Endodermal cell (in vitro differentiated cells): ENCODE data around the gene SGMS1. TPM values are rescaled to one million over a fixed set of nuclear protein-coding genes. Genes with fewer than 3 reads are reported as not detected.

Source experiments
- DNase-seq: peaks from one replicate; pipeline ENCODE4 v3.0.0-alpha.2; 2017
- H3K27ac ChIP-seq: 2 replicates; pipeline ENCODE4 v1.5.1; 2013; ENCODE audit warnings: mild to moderate bottlenecking, low read depth, low read length, moderate library complexity
- H3K27me3 ChIP-seq: 2 replicates; pipeline ENCODE4 v1.6.1; 2013; ENCODE audit warnings: mild to moderate bottlenecking, low read length, moderate library complexity; ENCODE audit not compliant: insufficient read depth, control insufficient read depth, poor library complexity, severe bottlenecking
- H3K36me3 ChIP-seq: 2 replicates; pipeline ENCODE4 v1.7.0; 2013; ENCODE audit warnings: mild to moderate bottlenecking, low read length, moderate library complexity; ENCODE audit not compliant: control insufficient read depth, insufficient read depth
- H3K4me1 ChIP-seq: one replicate; pipeline ENCODE4 v1.7.0; 2013; ENCODE audit warnings: low read length; ENCODE audit not compliant: control insufficient read depth, insufficient read depth
- H3K4me3 ChIP-seq: 2 replicates; pipeline ENCODE4 v1.5.1; 2013; ENCODE audit warnings: mild to moderate bottlenecking, low read length, moderate library complexity
- H3K9ac ChIP-seq: 2 replicates; pipeline ENCODE4 v1.6.1; 2013; ENCODE audit warnings: mild to moderate bottlenecking, low read length, moderate library complexity; ENCODE audit not compliant: poor library complexity, severe bottlenecking; ENCODE audit errors: extremely low read depth
- H3K9me3 ChIP-seq: 2 replicates; pipeline ENCODE4 v1.6.1; 2013; ENCODE audit warnings: mild to moderate bottlenecking, low read length, moderate library complexity; ENCODE audit not compliant: control insufficient read depth
- H3K27ac Mint-ChIP-seq: 2 replicates; pipeline ENCODE4 v1.8.0; 2020; ENCODE audit warnings: mixed read lengths
- H3K27me3 Mint-ChIP-seq: 2 replicates; pipeline ENCODE4 v1.8.0; 2021; ENCODE audit warnings: mild to moderate bottlenecking, mixed read lengths; ENCODE audit not compliant: insufficient read depth
- H3K36me3 Mint-ChIP-seq: 2 replicates; pipeline ENCODE4 v1.8.0; 2020; ENCODE audit warnings: low read depth, mixed read lengths
- H3K4me1 Mint-ChIP-seq: 2 replicates; pipeline ENCODE4 v1.8.0; 2020; ENCODE audit warnings: mixed read lengths
- H3K4me3 Mint-ChIP-seq: 2 replicates; pipeline ENCODE4 v1.8.0; 2020; ENCODE audit warnings: mild to moderate bottlenecking, moderate library complexity, mixed read lengths
- H3K9me3 Mint-ChIP-seq: 2 replicates; pipeline ENCODE4 v1.8.0; 2020; ENCODE audit warnings: mild to moderate bottlenecking, mixed read lengths
- CTCF ChIP-seq: fragments of 200-600 bp; sonication (generic); conservative IDR thresholded peaks from 2 replicates; pipeline ENCODE4 v1.5.0; 2021; ENCODE audit warnings: antibody characterized with exemption, mild to moderate bottlenecking
- WGBS, 2 experiments: methylation state at CpG; one replicate each; pipeline versions ENCODE4 v1.1.5 to v1.1.7; 2013; ENCODE audit warnings: missing lambda C conversion rate in 2 of 2, mixed read lengths in 1 of 2; ENCODE audit not compliant: insufficient coverage in 1 of 2, insufficient read length in 1 of 2; 5-methylcytosine and 5-hydroxymethylcytosine counted together
- total RNA-seq, 2 donors: library from RNA; stranded (reverse); fragmentation: NEBNext Ultra II Directional in 1 of 2; extraction: Animal tissue kit (Norgen Biotek cat#: 25700) in 1 of 2; gene quantifications; 2 replicates in 1 of 2; 3 replicates in 1 of 2; pipeline ENCODE4 v1.2.1, GENCODE V29; 2021

Gene SGMS1
- total RNA-seq, 2 donors from 2014 or later: 12.0 to 14.3 TPM

- Mint-ChIP-seq H3K4me1 (peaks cover 34% of the 10 kb centered on the region), H3K4me3 (peak overlapping the region; percentile 82), H3K36me3 (no peaks in the 10 kb centered on the region), H3K27ac (peak overlapping the region; percentile 44), H3K9me3 (no peaks in the 10 kb centered on the region), H3K27me3 (peaks cover 3% of the 10 kb centered on the region)
- H3K36me3 ChIP-seq: no peaks in the 10 kb centered on the region
- H3K4me3 ChIP-seq: peak overlapping the region; percentile 88
- no peaks in the 10 kb centered on the region for H3K9me3 ChIP-seq
- H3K27me3 ChIP-seq: no peaks in the 10 kb centered on the region
- peak overlapping the region; percentile 38 for H3K9ac ChIP-seq
- WGBS, 2 experiments: 2 to 7% methylated on average over 13 to 21 of the region's 21 CpGs
- peak; percentile 83 for DNase-seq
- peak; percentile 32 for TF ChIP-seq CTCF
- H3K27ac ChIP-seq: no peak overlapping the region
- peaks cover 4% of the 10 kb centered on the region for H3K4me1 ChIP-seq
Observed at GRCh38 chr10:50621968-50622705, 1.6 kb downstream of the SGMS1 start.

GRCh38 chr10:50620899-50621298, 2.9 kb downstream of the SGMS1 start:
- no peak for TF ChIP-seq CTCF
- H3K9ac ChIP-seq: no peak overlapping the region
- H3K9me3 ChIP-seq: no peaks in the 10 kb centered on the region
- H3K27me3 ChIP-seq: no peaks in the 10 kb centered on the region
- Mint-ChIP-seq H3K27ac (no peak overlapping the region), H3K4me3 (no peak overlapping the region), H3K27me3 (peaks cover 3% of the 10 kb centered on the region), H3K9me3 (no peaks in the 10 kb centered on the region), H3K36me3 (no peaks in the 10 kb centered on the region), H3K4me1 (peaks cover 33% of the 10 kb centered on the region)
- WGBS, 2 experiments: 80 to 88% methylated on average over 3 to 7 of the region's 7 CpGs
- H3K4me1 ChIP-seq: peaks cover 4% of the 10 kb centered on the region
- H3K27ac ChIP-seq: no peak overlapping the region
- DNase-seq: no peak
- no peaks in the 10 kb centered on the region for H3K36me3 ChIP-seq
- H3K4me3 ChIP-seq: peak overlapping the region; percentile 88

GRCh38 chr10:50619882-50620281, 3.9 kb downstream of the SGMS1 start:
- H3K9me3 Mint-ChIP-seq: no peaks in the 10 kb centered on the region
- Histone ChIP-seq H3K27me3 (no peaks in the 10 kb centered on the region), H3K9ac (no peak overlapping the region), H3K9me3 (no peaks in the 10 kb centered on the region), H3K4me3 (no peak overlapping the region), H3K4me1 (peaks cover 4% of the 10 kb centered on the region), H3K36me3 (no peaks in the 10 kb centered on the region), H3K27ac (no peak overlapping the region)
- no peak overlapping the region for H3K4me3 Mint-ChIP-seq
- H3K36me3 Mint-ChIP-seq: no peaks in the 10 kb centered on the region
- H3K27ac Mint-ChIP-seq: no peak overlapping the region
- WGBS, 2 experiments: 82% methylated on average over 2 of the region's 2 CpGs; no CpG with 5 or more reads in 1 of the 2 experiments
- H3K27me3 Mint-ChIP-seq: peaks cover 3% of the 10 kb centered on the region
- no peak for TF ChIP-seq CTCF
- DNase-seq: no peak
- peaks cover 29% of the 10 kb centered on the region for H3K4me1 Mint-ChIP-seq
